Ascending aorta (tissue), 2 donors: ENCODE results near the gene ENPP6. TPM values are rescaled to one million over a fixed set of nuclear protein-coding genes. Genes with fewer than 3 reads are reported as not detected.

Experiments used
- DNase-seq, 2 donors: peaks; one replicate each; pipeline ENCODE4 v3.0.0-alpha.2; 2019; ENCODE audit warnings: low spot score in 2 of 2
- H3K27ac ChIP-seq, 2 donors: fragments of 200-600 bp; sonication (generic); one replicate each; pipeline ENCODE4 v1.5.1; 2016 to 2017; ENCODE audit warnings: mild to moderate bottlenecking in 1 of 2
- H3K27me3 ChIP-seq: fragments of 200-600 bp; sonication (generic); one replicate; pipeline ENCODE4 v1.5.1; 2017
- H3K36me3 ChIP-seq, 2 donors: fragments of 200-600 bp; sonication (generic); one replicate each; pipeline ENCODE4 v1.5.1; 2016
- H3K4me1 ChIP-seq, 2 donors: fragments of 200-600 bp; sonication (generic); one replicate each; pipeline ENCODE4 v1.5.1; 2016 to 2017; ENCODE audit warnings: mild to moderate bottlenecking in 1 of 2
- H3K4me3 ChIP-seq, 2 donors: fragments of 200-600 bp; sonication (generic); one replicate each; pipeline ENCODE4 v1.5.1; 2016 to 2017; ENCODE audit warnings: mild to moderate bottlenecking in 1 of 2
- H3K9me3 ChIP-seq, 2 donors: fragments of 200-600 bp; sonication (generic); one replicate each; pipeline ENCODE4 v1.5.1; 2016
- CTCF ChIP-seq, 3 experiments: fragments of 200-600 bp in 2 of 3; fragments of 450-650 bp in 1 of 3; sonication (generic) in 2 of 3; IDR thresholded peaks; one replicate each; pipeline ENCODE4 v1.5.1; 2016 to 2019; ENCODE audit warnings: antibody characterized with exemption in 3 of 3, mild to moderate bottlenecking in 1 of 3, moderate library complexity in 1 of 3
- intact Hi-C: fragments of 100-400 bp; cut with DNase I; formaldehyde crosslinking; loops from one replicate; pipeline ENCODE4 v1.15.1; 2023
- total RNA-seq: library from RNA; depleted of rRNA; stranded (reverse); fragments of >200 nt; gene quantifications from one replicate; pipeline ENCODE4 v1.1.0, GENCODE V29; 2016

Gene ENPP6
- total RNA-seq, 1 donor from 2014 or later = not detected

- intact Hi-C loops = no loop called here
- no peaks in the 10 kb centered on the region for H3K36me3 ChIP-seq
- H3K27me3 ChIP-seq = no peaks in the 10 kb centered on the region
- no peaks in the 10 kb centered on the region for H3K4me1 ChIP-seq
- TF ChIP-seq CTCF (IDR thresholded peaks at IDR 0.05) = no peak
- no peak overlapping the region for H3K4me3 ChIP-seq
- no peaks in the 10 kb centered on the region for H3K9me3 ChIP-seq
- H3K27ac ChIP-seq = no peak overlapping the region
- DNase-seq = no peak
These were observed 23.8 kb downstream of the ENPP6 start for GRCh38 chr4:184193556-184194525.

GRCh38 chr4:184192933-184193332 is 24.7 kb downstream of the ENPP6 start:
- DNase-seq = no peak
- intact Hi-C loops = no loop called here
- Histone ChIP-seq H3K4me1 (no peaks in the 10 kb centered on the region), H3K27me3 (no peaks in the 10 kb centered on the region), H3K4me3 (no peak overlapping the region), H3K36me3 (no peaks in the 10 kb centered on the region), H3K9me3 (no peaks in the 10 kb centered on the region), H3K27ac (no peak overlapping the region)
- TF ChIP-seq CTCF (IDR thresholded peaks at IDR 0.05) = no peak

GRCh38 chr4:184191267-184191666 is 26.4 kb downstream of the ENPP6 start:
- no peaks in the 10 kb centered on the region for H3K36me3 ChIP-seq
- no peaks in the 10 kb centered on the region for H3K9me3 ChIP-seq
- no peak overlapping the region for H3K4me3 ChIP-seq
- TF ChIP-seq CTCF (IDR thresholded peaks at IDR 0.05) = no peak
- no peaks in the 10 kb centered on the region for H3K4me1 ChIP-seq
- no peak overlapping the region for H3K27ac ChIP-seq
- H3K27me3 ChIP-seq = no peaks in the 10 kb centered on the region
- no peak for DNase-seq
- intact Hi-C loops = no loop called here

GRCh38 chr4:184190711-184191110 is 27.0 kb downstream of the ENPP6 start:
- H3K4me3 ChIP-seq = no peak overlapping the region
- no peak for DNase-seq
- intact Hi-C loops = no loop called here
- H3K27ac ChIP-seq = no peak overlapping the region
- TF ChIP-seq CTCF (IDR thresholded peaks at IDR 0.05) = no peak
- no peaks in the 10 kb centered on the region for H3K27me3 ChIP-seq
- H3K4me1 ChIP-seq = no peaks in the 10 kb centered on the region
- no peaks in the 10 kb centered on the region for H3K36me3 ChIP-seq
- H3K9me3 ChIP-seq = no peaks in the 10 kb centered on the region

GRCh38 chr4:184189966-184190365 is 27.7 kb downstream of the ENPP6 start:
- Histone ChIP-seq H3K36me3 (no peaks in the 10 kb centered on the region), H3K27me3 (no peaks in the 10 kb centered on the region), H3K4me1 (no peaks in the 10 kb centered on the region), H3K9me3 (no peaks in the 10 kb centered on the region), H3K4me3 (no peak overlapping the region), H3K27ac (no peak overlapping the region)
- no peak for DNase-seq
- intact Hi-C loops = no loop called here
- no peak for TF ChIP-seq CTCF (IDR thresholded peaks at IDR 0.05)
